KOPT-K1 (cell line): ENCODE results near the gene TMEM151A.

Experiments used
- H3K27ac ChIP-seq: fragments of 200-600 bp; sonication (generic); 2 replicates; pipeline ENCODE4 v1.5.1; 2016; ENCODE audit warnings: antibody characterized with exemption, mild to moderate bottlenecking, low read depth, low read length; ENCODE audit not compliant: poor library complexity, severe bottlenecking
- H3K36me3 ChIP-seq: fragments of 200-600 bp; sonication (generic); 2 replicates; pipeline ENCODE4 v1.5.1; 2017; ENCODE audit warnings: antibody characterized with exemption, mild to moderate bottlenecking, low read length, moderate library complexity; ENCODE audit not compliant: insufficient read depth
- H3K9me3 ChIP-seq: fragments of 200-600 bp; sonication (generic); 2 replicates; pipeline ENCODE4 v1.5.1; 2017; ENCODE audit warnings: antibody characterized with exemption, low read length, mild to moderate bottlenecking; ENCODE audit not compliant: insufficient read depth, poor library complexity, severe bottlenecking

The TMEM151A gene

GRCh38 chr11:66336234-66337102 is 44.8 kb downstream of the TMEM151A start, which contains the start of gene RIN1:
TSS of gene RIN1 (minus strand) at chr11:66336434. CDS start at chr11:66336402, 32 bp downstream.
- Histone ChIP-seq H3K9me3 (no peaks in the 10 kb centered on the region), H3K27ac (no peak within 1 kb of the TSS), H3K36me3 (peaks cover 52% of the 10 kb centered on the region)

- peaks cover 60% of the 10 kb centered on the region for H3K36me3 ChIP-seq
- H3K9me3 ChIP-seq = no peaks in the 10 kb centered on the region
- no peak overlapping the region for H3K27ac ChIP-seq
Measured at GRCh38 chr11:66337103-66337899, 45.6 kb downstream of the TMEM151A start.

- peaks cover 73% of the 10 kb centered on the region for H3K36me3 ChIP-seq
- no peaks in the 10 kb centered on the region for H3K9me3 ChIP-seq
- no peak overlapping the region for H3K27ac ChIP-seq
Measured at GRCh38 chr11:66338276-66339161, 46.8 kb downstream of the TMEM151A start.

- peaks cover 74% of the 10 kb centered on the region for H3K36me3 ChIP-seq
- H3K27ac ChIP-seq = no peak overlapping the region
- H3K9me3 ChIP-seq = no peaks in the 10 kb centered on the region
Measured at GRCh38 chr11:66339162-66339675, 47.5 kb downstream of the TMEM151A start.

- no peaks in the 10 kb centered on the region for H3K9me3 ChIP-seq
- H3K27ac ChIP-seq = no peak overlapping the region
- peaks cover 74% of the 10 kb centered on the region for H3K36me3 ChIP-seq
Measured at GRCh38 chr11:66339686-66340483, 48.2 kb downstream of the TMEM151A start.

- Histone ChIP-seq H3K36me3 (peaks cover 74% of the 10 kb centered on the region), H3K9me3 (no peaks in the 10 kb centered on the region), H3K27ac (no peak overlapping the region)
Measured at GRCh38 chr11:66340596-66341501, 49.2 kb downstream of the TMEM151A start.

DNA sequence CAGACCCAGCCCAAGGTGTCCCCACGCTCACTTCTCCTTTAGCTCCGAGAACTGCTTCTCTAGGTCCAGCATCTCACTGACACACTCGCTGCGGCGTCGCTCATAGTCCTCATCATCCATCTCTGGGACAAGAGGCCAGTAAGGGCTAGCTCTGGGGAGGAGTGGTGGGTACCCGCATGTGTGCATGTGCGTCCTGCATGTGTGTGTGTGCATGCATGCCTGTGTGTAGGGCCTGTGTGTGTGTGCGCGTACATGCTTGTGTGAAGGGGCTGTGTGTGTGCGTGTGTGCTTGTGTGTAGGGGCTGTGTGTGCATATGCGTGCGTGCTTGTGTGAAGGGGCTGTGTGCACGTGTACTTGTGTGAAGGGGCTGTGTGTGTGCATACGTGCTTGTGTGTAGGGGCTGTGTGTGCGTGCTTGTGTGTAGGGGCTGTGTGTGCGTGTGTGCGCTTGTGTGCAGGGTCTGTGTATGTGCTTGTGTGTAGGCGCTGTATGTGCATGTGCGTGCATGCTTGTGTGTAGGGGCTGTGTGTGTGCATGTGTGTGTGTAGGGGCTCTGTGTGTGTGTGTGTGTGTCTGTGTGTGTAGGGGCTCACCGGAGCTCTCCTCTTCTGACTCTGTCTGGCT is 49.9 kb downstream of the TMEM151A start:
- H3K36me3 ChIP-seq = peaks cover 70% of the 10 kb centered on the region
- no peak overlapping the region for H3K27ac ChIP-seq
- no peaks in the 10 kb centered on the region for H3K9me3 ChIP-seq

DNA sequence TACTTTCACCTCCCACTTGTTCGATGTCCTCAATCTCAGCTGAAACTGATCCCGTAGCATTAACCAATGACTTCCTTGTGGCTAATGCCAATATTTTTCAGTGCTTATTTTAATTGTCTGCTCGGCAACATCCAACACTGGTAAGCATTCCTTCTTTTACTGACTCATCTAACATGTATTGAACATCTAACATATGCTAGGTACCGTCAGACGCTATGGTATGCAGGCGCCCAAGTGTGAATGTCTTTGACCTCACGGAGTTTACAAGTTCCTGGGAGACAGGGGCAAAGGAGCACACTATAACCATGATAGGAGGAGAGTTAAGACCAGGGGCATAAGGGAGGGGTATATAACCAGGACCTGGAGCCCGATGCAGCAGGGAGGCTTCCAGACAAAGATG is 51.5 kb downstream of the TMEM151A start:
- H3K27ac ChIP-seq = no peak overlapping the region
- no peaks in the 10 kb centered on the region for H3K9me3 ChIP-seq
- H3K36me3 ChIP-seq = peaks cover 54% of the 10 kb centered on the region

GRCh38 chr11:66344550-66345315 is 53.0 kb downstream of the TMEM151A start, which contains the start of gene BRMS1:
TSS of gene BRMS1 (minus strand) at chr11:66345104. CDS start at chr11:66342234, 2,870 bp downstream.
- Histone ChIP-seq H3K9me3 (no peaks in the 10 kb centered on the region), H3K27ac (peak within 1 kb of the TSS; percentile 62), H3K36me3 (peaks cover 39% of the 10 kb centered on the region)

DNA sequence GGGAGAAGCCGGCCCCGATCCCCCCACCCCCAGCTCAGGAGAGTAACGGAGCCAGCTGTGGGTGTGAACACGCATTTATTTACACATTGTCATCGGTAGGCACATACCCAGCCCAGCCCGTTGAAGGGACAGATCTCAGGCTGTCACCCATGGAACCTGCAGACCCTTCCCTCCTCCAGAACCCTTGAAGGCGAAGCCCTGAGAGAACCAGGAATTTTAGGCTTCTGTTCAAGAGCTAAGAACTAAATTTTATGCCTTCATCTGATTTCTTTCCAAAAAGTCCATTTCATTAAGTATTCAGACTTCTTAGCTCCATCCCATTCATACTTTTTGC is 53.6 kb downstream of the TMEM151A start:
- peaks cover 33% of the 10 kb centered on the region for H3K36me3 ChIP-seq
- no peaks in the 10 kb centered on the region for H3K9me3 ChIP-seq
- peak overlapping the region; percentile 62 for H3K27ac ChIP-seq
